22Rv1 (cell line): ENCODE measurements around the gene UBC.

Experiments
- ZFX ChIP-seq: fragments of 450-650 bp; IDR thresholded peaks from 2 replicates; pipeline ENCODE4 v1.6.1; 2017; ENCODE audit warnings: antibody characterized with exemption, borderline replicate concordance
- TF ChIP-seq, protein P1 (sequence below): fragments of 450-650 bp; IDR thresholded peaks from 2 replicates; pipeline ENCODE4 v1.5.1; 2017; ENCODE audit warnings: mild to moderate bottlenecking

- TF ChIP-seq, protein P1, sequence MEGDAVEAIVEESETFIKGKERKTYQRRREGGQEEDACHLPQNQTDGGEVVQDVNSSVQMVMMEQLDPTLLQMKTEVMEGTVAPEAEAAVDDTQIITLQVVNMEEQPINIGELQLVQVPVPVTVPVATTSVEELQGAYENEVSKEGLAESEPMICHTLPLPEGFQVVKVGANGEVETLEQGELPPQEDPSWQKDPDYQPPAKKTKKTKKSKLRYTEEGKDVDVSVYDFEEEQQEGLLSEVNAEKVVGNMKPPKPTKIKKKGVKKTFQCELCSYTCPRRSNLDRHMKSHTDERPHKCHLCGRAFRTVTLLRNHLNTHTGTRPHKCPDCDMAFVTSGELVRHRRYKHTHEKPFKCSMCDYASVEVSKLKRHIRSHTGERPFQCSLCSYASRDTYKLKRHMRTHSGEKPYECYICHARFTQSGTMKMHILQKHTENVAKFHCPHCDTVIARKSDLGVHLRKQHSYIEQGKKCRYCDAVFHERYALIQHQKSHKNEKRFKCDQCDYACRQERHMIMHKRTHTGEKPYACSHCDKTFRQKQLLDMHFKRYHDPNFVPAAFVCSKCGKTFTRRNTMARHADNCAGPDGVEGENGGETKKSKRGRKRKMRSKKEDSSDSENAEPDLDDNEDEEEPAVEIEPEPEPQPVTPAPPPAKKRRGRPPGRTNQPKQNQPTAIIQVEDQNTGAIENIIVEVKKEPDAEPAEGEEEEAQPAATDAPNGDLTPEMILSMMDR = no peak
- TF ChIP-seq ZFX = no peak
These were observed 29.6 kb downstream of the UBC start for GRCh38 chr12:124884587-124885438.
